HepG2 (cell line): ENCODE data around the gene GOLT1A. TPM values are rescaled to one million over a fixed set of nuclear protein-coding genes. Genes with fewer than 3 reads are reported as not detected.

Experiments
- DDIT3 ChIP-seq: sonication (generic); formaldehyde crosslinking; IDR thresholded peaks from 2 replicates; pipeline ENCODE4 v1.4.0; 2020; ENCODE audit warnings: mild to moderate bottlenecking, missing genetic modification reagents
- HNF4A ChIP-seq: sonication (generic); formaldehyde crosslinking; IDR thresholded peaks from 2 replicates; pipeline ENCODE4 v1.4.0; 2020; ENCODE audit warnings: missing genetic modification reagents
- KDM2A ChIP-seq: sonication (generic); formaldehyde crosslinking; IDR thresholded peaks from 2 replicates; pipeline ENCODE4 v1.4.0; 2020; ENCODE audit warnings: low read depth, missing genetic modification reagents, borderline replicate concordance
- KLF13 ChIP-seq: sonication (generic); formaldehyde crosslinking; IDR thresholded peaks from 2 replicates; pipeline ENCODE4 v1.4.0; 2020; ENCODE audit warnings: mild to moderate bottlenecking, missing genetic modification reagents
- MAZ ChIP-seq, 2 experiments: sonication (generic) in 1 of 2; formaldehyde crosslinking in 1 of 2; IDR thresholded peaks; 2 replicates each; pipeline versions ENCODE4 v1.5.0 to v1.6.1; 2012 to 2020; ENCODE audit warnings: low read depth in 2 of 2, mild to moderate bottlenecking in 2 of 2, borderline replicate concordance in 1 of 2, improper control_type of control experiment in 1 of 2, low read length in 1 of 2, missing genetic modification reagents in 1 of 2, moderate library complexity in 1 of 2
- MBNL3 ChIP-seq: fragments of 250-450 bp; sonication (Bioruptor Pico); conservative IDR thresholded peaks from 2 replicates; pipeline ENCODE4 v1.8.0; 2022; ENCODE audit warnings: mild to moderate bottlenecking, inconsistent platforms
- MTF1 ChIP-seq: sonication (generic); formaldehyde crosslinking; IDR thresholded peaks from 2 replicates; pipeline ENCODE4 v1.5.0; 2020; ENCODE audit warnings: missing genetic modification reagents
- NCOA5 ChIP-seq: sonication (generic); formaldehyde crosslinking; IDR thresholded peaks from 2 replicates; pipeline ENCODE4 v1.4.0; 2020; ENCODE audit warnings: missing genetic modification reagents
- NR2F6 ChIP-seq, 2 experiments: IDR thresholded peaks; 2 replicates each; pipeline ENCODE4 v1.6.1; 2016; ENCODE audit warnings: antibody characterized with exemption in 1 of 2, mild to moderate bottlenecking in 1 of 2
- PHB2 ChIP-seq: fragments of 450-650 bp; IDR thresholded peaks from 2 replicates; pipeline ENCODE4 v1.6.1; 2018; ENCODE audit not compliant: partially characterized antibody
- REL ChIP-seq: sonication (generic); formaldehyde crosslinking; conservative IDR thresholded peaks from 2 replicates; pipeline ENCODE4 v1.8.0; 2022; ENCODE audit warnings: mild to moderate bottlenecking, missing genetic modification reagents, moderate library complexity
- TERF1 ChIP-seq: sonication (generic); formaldehyde crosslinking; IDR thresholded peaks from 2 replicates; pipeline ENCODE4 v1.8.0; 2022; ENCODE audit warnings: mild to moderate bottlenecking, missing genetic modification reagents, moderate library complexity
- U2AF1 ChIP-seq: fragments of 200-400 bp; formaldehyde crosslinking; optimal IDR thresholded peaks from 2 replicates; pipeline ENCODE3; 2017; ENCODE audit warnings: mild to moderate bottlenecking, low read depth, low read length
- ZBTB39 ChIP-seq: sonication (generic); formaldehyde crosslinking; IDR thresholded peaks from 2 replicates; pipeline ENCODE4 v1.5.0; 2020; ENCODE audit warnings: missing genetic modification reagents
- ZKSCAN1 ChIP-seq: fragments of 150-350 bp; IDR thresholded peaks from 2 replicates; pipeline ENCODE4 v1.6.1; 2014; ENCODE audit warnings: low read length
- ZNF335 ChIP-seq: sonication (generic); formaldehyde crosslinking; IDR thresholded peaks from 2 replicates; pipeline ENCODE4 v1.4.0; 2020; ENCODE audit warnings: missing genetic modification reagents
- ZNF414 ChIP-seq: sonication (generic); formaldehyde crosslinking; IDR thresholded peaks from 2 replicates; pipeline ENCODE4 v1.5.0; 2020; ENCODE audit warnings: missing genetic modification reagents
- ZNF646 ChIP-seq: sonication (generic); formaldehyde crosslinking; IDR thresholded peaks from 2 replicates; pipeline ENCODE4 v1.9.0; 2021; ENCODE audit warnings: mild to moderate bottlenecking, missing genetic modification reagents
- ZNF782 ChIP-seq: sonication (generic); formaldehyde crosslinking; IDR thresholded peaks from 2 replicates; pipeline ENCODE4 v1.4.0; 2020; ENCODE audit warnings: missing genetic modification reagents, mild to moderate bottlenecking, borderline replicate concordance
- ZNF879 ChIP-seq: sonication (generic); formaldehyde crosslinking; IDR thresholded peaks from 2 replicates; pipeline ENCODE4 v1.8.1; 2023; ENCODE audit warnings: missing genetic modification reagents
- polyA plus RNA-seq, 8 experiments: library from polyadenylated mRNA; depleted of rRNA in 3 of 8; stranded (reverse) in 7 of 8; unstranded in 1 of 8; fragments of >200 nt; fragmentation: Illumina TruSeq in 4 of 8; extraction: Trizol in 4 of 8; gene quantifications; 2 replicates each; pipeline versions ENCODE4 v1.2.1 to v1.2.3, GENCODE V29; 2011 to 2016; ENCODE audit warnings: low read depth in 4 of 8, missing spikeins in 1 of 8, mixed read lengths in 1 of 8; ENCODE audit not compliant: insufficient read depth in 1 of 8
- total RNA-seq, 5 experiments: library from RNA; depleted of rRNA; stranded (reverse); fragments of >200 nt; fragmentation: Illumina TruSeq; extraction: Trizol; gene quantifications; 2 replicates each; pipeline ENCODE4 v1.2.3, GENCODE V29; 2016; ENCODE audit warnings: low read depth in 1 of 5

Gene GOLT1A
- total and polyA plus RNA-seq, 2 of the 13 experiments (the other 11 are each of a cell fraction or from before 2014, with no cell fraction given), result 25.8 to 28.0 TPM

GRCh38 chr1:204162494-204163074, 51.2 kb downstream of the GOLT1A start (continued):
- no peak for TF ChIP-seq U2AF1
- TF ChIP-seq HNF4A (CRISPR knock-in tag), result 0 out of 2 replicates have a peak, but pooled peaks have one; percentile 7
- TF ChIP-seq PHB2, result no peak
- TF ChIP-seq REL (CRISPR knock-in tag), result no peak
- TF ChIP-seq KDM2A (CRISPR knock-in tag), result peak; percentile 55; the same call in 1 of the 2 replicates
- no peak for TF ChIP-seq TERF1 (CRISPR knock-in tag)
- TF ChIP-seq ZNF782, result no peak
- no peak for TF ChIP-seq ZBTB39 (CRISPR knock-in tag)
- no peak for TF ChIP-seq NR2F6 (IDR thresholded peaks at IDR 0.05)
- TF ChIP-seq NR2F6 (CRISPR knock-in tag; IDR thresholded peaks at IDR 0.05), result no peak
- TF ChIP-seq NCOA5 (CRISPR knock-in tag), result no peak
- no peak for TF ChIP-seq ZNF414 (CRISPR knock-in tag)
- TF ChIP-seq ZNF646 (CRISPR knock-in tag), result no peak
- TF ChIP-seq ZKSCAN1, result no peak
- TF ChIP-seq DDIT3 (CRISPR knock-in tag), result no peak
- no peak for TF ChIP-seq MTF1 (CRISPR knock-in tag)
- TF ChIP-seq KLF13 (CRISPR knock-in tag), result no peak
- no peak for TF ChIP-seq ZNF879 (CRISPR knock-in tag)
- no peak for TF ChIP-seq MBNL3
- no peak for TF ChIP-seq MAZ (IDR thresholded peaks at IDR 0.05; ENCODE audit: borderline replicate concordance, low read depth, low read length)
- TF ChIP-seq MAZ (CRISPR knock-in tag; IDR thresholded peaks at IDR 0.05; ENCODE audit: low read depth), result no peak
- TF ChIP-seq ZNF335 (CRISPR knock-in tag), result no peak
